Central memory CD8-positive, alpha-beta T cell (primary cell): ENCODE measurements around the gene COL23A1.

ENCODE experiments used
- ATAC-seq: fragments of 150-1000 bp; cut with Tn5 transposase; replicated peaks from 2 replicates; pipeline ENCODE4 v1.10.0; 2022; ENCODE audit warnings: mild to moderate bottlenecking, moderate FRiP score, moderate number of reproducible peaks; ENCODE audit not compliant: poor library complexity, severe bottlenecking; ENCODE audit errors: extremely low read depth
- DNase-seq, 2 donors: peaks; one replicate each; pipeline ENCODE4 v3.0.0; 2021; ENCODE audit warnings: low spot score in 2 of 2
- H3K27ac Mint-ChIP-seq: one replicate; pipeline ENCODE4 v1.8.0; 2022; ENCODE audit warnings: low read depth, mild to moderate bottlenecking, moderate library complexity, mixed read lengths
- H3K27me3 Mint-ChIP-seq: one replicate; pipeline ENCODE4 v1.8.0; 2022; ENCODE audit warnings: mixed read lengths
- H3K36me3 Mint-ChIP-seq: one replicate; pipeline ENCODE4 v1.8.0; 2022; ENCODE audit warnings: mild to moderate bottlenecking, moderate library complexity, mixed read lengths; ENCODE audit not compliant: insufficient read depth
- H3K4me1 Mint-ChIP-seq: one replicate; pipeline ENCODE4 v1.8.0; 2022; ENCODE audit warnings: mixed read lengths
- H3K4me3 Mint-ChIP-seq: one replicate; pipeline ENCODE4 v1.8.0; 2022; ENCODE audit warnings: mild to moderate bottlenecking, moderate library complexity, mixed read lengths
- H3K9me3 Mint-ChIP-seq: one replicate; pipeline ENCODE4 v1.8.0; 2022; ENCODE audit warnings: mixed read lengths

The COL23A1 gene

DNA sequence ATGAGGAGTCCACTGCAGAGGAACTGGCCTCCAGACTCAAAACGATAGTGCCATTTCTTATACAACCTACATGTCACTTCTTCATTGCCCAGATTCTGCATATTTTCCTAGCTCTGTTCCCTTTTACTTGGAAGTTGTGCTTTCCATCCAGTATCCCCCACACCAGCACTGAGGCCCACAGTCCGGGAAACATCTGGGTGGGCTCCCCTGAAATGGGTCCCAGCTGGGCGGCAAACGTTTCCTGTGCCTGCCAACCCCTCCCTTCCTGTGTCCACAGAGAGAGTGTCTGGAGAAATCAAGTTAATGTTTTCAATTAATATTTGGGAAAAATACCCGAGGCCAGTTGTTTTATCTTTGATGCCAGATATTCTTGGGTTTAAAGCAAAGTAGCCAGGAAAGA, 111.8 kb downstream of the COL23A1 start:
- no peaks in the 10 kb centered on the region for H3K9me3 Mint-ChIP-seq
- ATAC-seq, result no peak
- peaks cover 44% of the 10 kb centered on the region for H3K27me3 Mint-ChIP-seq

DNA sequence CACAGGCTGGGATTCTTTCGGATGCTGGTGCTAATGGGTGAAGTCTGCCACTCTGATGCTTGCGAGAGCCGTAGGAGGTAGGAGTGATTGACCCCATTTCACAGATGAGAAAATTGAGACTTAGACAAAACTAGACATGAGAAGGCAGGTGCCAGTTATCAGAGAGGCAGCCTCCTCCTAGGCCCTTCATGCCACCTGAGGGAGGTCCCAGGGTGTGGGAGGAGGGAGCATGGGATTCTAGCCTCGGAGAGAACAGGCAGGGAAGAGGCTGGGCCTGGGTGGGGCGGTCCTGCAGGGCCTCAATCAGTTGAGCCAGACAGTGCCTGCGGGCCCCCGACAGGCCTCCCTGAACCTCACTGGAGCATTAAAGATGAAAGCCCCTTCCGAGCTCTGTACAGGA, 112.4 kb downstream of the COL23A1 start:
- H3K36me3 Mint-ChIP-seq, result no peaks in the 10 kb centered on the region
- H3K27ac Mint-ChIP-seq, result no peak overlapping the region
- H3K4me1 Mint-ChIP-seq, result no peaks in the 10 kb centered on the region
- no peak for DNase-seq
- no peak for ATAC-seq
- no peaks in the 10 kb centered on the region for H3K9me3 Mint-ChIP-seq
- H3K4me3 Mint-ChIP-seq, result no peak overlapping the region
- H3K27me3 Mint-ChIP-seq, result peaks cover 44% of the 10 kb centered on the region

More for the DNA sequence above, 111.8 kb downstream of the COL23A1 start:
- no peak for DNase-seq
- Mint-ChIP-seq H3K4me1 (peaks cover under 1% of the 10 kb centered on the region), H3K27ac (no peak overlapping the region), H3K4me3 (no peak overlapping the region), H3K36me3 (no peaks in the 10 kb centered on the region)

DNA sequence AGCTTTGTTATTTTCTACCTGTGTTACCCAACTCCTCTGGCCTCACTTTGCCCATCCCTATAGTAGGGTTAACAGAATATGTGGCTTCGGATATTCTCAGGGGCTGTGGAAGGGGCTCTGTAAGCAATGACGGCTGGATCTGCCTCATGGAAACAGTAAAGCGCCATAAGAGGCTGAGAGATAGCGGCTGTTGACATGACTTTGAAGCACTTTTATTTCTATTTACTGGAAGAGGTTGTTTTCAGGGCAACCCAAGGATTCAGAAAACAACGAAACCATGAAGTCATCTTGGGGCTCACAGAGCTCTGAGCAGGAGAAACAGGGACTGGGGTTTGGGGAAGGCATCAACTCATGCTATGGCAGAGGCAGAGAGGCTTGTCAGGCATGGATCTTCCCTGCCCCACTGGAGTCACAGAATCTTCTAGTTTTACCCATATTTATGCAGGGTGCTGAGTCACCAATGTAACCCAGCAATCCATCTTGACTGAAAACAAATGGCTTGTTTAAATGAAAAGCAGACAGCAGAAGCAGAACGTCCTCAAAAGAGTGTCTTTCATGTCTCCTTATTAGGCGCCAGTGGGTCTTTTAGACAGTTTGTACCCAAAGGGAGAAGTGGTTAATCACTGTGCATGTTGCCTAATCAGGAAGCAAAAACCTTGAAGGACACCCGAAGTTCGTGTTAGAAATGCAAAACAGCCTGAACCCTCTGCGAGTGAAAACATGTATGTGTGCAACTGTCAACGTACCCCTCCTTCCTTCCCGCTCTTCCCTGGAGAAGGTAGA, 113.0 kb downstream of the COL23A1 start:
- H3K4me3 Mint-ChIP-seq, result no peak overlapping the region
- H3K4me1 Mint-ChIP-seq, result no peaks in the 10 kb centered on the region
- H3K27me3 Mint-ChIP-seq, result peaks cover 44% of the 10 kb centered on the region
- ATAC-seq (no peak), DNase-seq (no peak)
- H3K27ac Mint-ChIP-seq, result no peak overlapping the region
- no peaks in the 10 kb centered on the region for H3K36me3 Mint-ChIP-seq
- H3K9me3 Mint-ChIP-seq, result no peaks in the 10 kb centered on the region

DNA sequence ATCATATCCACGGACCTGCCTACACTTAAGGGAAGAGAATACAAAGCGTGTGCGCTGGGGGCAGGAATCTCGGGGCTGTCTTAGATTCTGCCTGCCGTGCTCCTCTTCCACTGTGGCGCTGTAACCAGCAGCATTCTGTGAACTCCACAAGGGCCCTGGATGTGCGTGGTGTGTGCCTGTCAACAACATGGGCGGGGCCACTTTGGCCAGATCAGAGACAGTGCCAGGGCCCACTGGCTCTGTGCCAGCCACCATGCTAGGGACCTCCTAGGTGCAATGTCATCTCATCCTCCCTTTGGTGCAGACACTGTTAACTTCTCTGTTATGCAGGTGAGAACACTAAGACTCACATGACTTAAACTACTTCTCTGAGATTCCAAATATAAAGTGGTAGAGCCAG, 113.7 kb downstream of the COL23A1 start:
- peaks cover 44% of the 10 kb centered on the region for H3K27me3 Mint-ChIP-seq
- no peak for DNase-seq
- no peaks in the 10 kb centered on the region for H3K4me1 Mint-ChIP-seq

DNA sequence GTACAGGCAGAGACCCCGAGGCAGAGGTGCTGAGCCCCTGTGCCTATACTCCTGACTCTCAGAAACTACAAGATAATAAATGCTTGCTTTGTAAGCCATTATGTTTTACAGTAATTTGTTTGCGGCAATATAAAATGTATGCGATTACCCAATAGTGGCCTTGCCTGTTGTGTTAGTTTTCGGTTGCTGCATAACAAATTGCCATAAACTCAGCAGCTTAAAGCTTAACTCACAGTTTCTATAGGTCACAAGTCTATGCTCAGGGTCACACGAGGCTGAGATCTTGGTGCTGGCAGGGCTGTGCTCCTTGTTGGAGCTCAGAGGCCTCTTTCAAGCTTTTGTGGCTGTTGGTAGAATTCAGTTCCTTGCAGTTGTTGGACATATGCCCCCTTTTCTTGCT, 114.8 kb downstream of the COL23A1 start:
- no peak overlapping the region for H3K4me3 Mint-ChIP-seq
- no peak overlapping the region for H3K27ac Mint-ChIP-seq
- ATAC-seq, result no peak

More for the DNA sequence above, 113.7 kb downstream of the COL23A1 start:
- Mint-ChIP-seq H3K9me3 (no peaks in the 10 kb centered on the region), H3K36me3 (no peaks in the 10 kb centered on the region), H3K27ac (no peak overlapping the region), H3K4me3 (no peak overlapping the region)
- no peak for ATAC-seq

DNA sequence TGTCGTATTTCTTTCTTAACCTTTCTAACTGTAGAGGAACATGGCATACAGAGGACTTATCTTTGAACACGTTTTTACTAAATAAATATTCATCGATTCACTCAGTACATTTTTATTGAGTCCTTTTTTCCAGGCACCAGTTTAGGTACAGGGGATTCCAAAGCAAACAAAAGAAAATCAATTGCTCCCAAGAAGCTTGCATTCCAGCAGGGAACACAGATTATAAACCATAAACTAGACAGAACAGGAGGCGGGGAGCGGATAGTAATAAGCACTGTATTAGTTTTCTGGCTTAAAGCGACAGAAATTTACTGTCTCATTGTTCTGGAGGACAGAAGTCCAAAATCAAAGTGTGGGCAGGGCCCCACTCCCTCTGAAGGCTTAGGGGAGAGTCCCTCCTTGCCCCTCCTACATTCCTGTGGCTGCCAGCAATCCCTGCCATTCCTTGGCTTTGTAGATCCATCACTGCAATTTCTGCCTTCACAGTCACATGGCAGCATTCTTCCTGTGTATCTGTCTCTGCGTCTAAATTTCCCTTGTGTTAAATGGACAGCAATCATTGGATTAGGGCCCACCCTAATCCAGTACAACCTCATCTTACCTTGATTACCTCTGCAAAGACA, 115.5 kb downstream of the COL23A1 start:
- Mint-ChIP-seq H3K27me3 (peaks cover 55% of the 10 kb centered on the region), H3K36me3 (no peaks in the 10 kb centered on the region), H3K4me1 (no peaks in the 10 kb centered on the region), H3K9me3 (no peaks in the 10 kb centered on the region), H3K27ac (no peak overlapping the region), H3K4me3 (no peak overlapping the region)
- DNase-seq (no peak), ATAC-seq (no peak)

More for the DNA sequence above, 114.8 kb downstream of the COL23A1 start:
- no peaks in the 10 kb centered on the region for H3K36me3 Mint-ChIP-seq
- peaks cover 48% of the 10 kb centered on the region for H3K27me3 Mint-ChIP-seq
- H3K4me1 Mint-ChIP-seq, result no peaks in the 10 kb centered on the region
- H3K9me3 Mint-ChIP-seq, result no peaks in the 10 kb centered on the region
- DNase-seq, result no peak

DNA sequence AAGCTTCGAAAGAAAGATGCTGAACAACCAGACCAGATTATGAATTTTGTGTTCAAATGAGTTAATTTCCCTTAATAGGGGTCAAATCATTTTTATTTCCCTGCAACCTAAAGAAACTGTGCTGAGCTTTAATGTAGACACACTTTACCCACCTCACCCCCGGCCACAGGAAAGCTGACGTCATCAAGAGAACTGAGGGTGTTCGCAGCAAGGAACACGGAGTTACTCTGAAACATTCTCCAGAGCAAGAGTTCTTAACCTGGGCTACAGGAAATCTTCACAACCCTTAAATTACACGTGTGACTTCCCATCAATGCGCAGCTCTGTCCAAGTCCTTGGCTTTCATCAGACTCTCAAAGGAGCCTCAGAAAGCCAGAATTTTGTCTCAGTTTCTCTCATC, 116.3 kb downstream of the COL23A1 start:
- Mint-ChIP-seq H3K4me3 (no peak overlapping the region), H3K9me3 (no peaks in the 10 kb centered on the region), H3K27me3 (peaks cover 56% of the 10 kb centered on the region), H3K27ac (no peak overlapping the region), H3K4me1 (no peaks in the 10 kb centered on the region), H3K36me3 (no peaks in the 10 kb centered on the region)
- no peak for DNase-seq
- no peak for ATAC-seq

DNA sequence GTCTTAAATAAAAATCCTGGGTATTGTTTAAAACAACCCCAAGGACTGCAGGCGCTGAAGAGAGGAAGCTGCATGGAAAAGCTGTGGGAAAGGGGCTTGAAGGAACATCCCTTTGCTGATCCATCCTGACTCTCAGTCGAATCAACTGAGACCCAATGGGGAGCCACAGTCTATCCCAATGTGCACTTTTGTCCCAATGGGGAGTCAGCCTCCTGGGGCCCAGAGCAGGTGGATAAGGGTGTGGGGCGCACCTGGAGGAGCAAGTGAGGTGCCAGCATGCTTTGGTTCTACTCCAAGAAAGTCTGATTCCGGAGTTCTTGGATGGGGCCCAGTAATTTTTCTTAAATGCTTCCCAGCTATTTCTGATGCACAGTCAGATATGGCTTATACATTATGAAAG, 118.1 kb downstream of the COL23A1 start:
- no peaks in the 10 kb centered on the region for H3K4me1 Mint-ChIP-seq
- no peak for DNase-seq
- no peak overlapping the region for H3K4me3 Mint-ChIP-seq
- H3K9me3 Mint-ChIP-seq, result no peaks in the 10 kb centered on the region
- H3K36me3 Mint-ChIP-seq, result no peaks in the 10 kb centered on the region
- no peak overlapping the region for H3K27ac Mint-ChIP-seq
- ATAC-seq, result no peak
- peaks cover 55% of the 10 kb centered on the region for H3K27me3 Mint-ChIP-seq

DNA sequence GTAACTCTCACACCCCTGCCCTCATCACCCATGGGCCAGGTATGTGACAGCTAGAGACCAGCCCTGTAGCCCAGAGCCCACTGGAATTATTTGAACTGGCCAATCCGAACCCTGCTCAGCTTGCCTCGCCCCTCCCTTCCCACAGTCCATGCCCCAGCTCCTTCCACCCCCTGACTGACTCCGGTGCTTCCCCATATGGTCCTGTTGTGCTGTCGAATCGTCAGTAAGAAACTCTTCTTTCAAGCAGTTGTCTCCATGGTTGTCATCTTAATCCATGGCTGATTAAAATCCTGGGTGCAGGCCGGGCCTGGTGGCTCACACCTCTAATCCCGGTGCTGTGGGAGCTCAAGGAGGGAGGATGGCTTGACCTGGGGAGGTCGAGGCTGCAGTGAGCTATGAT, 118.5 kb downstream of the COL23A1 start:
- Mint-ChIP-seq H3K4me1 (no peaks in the 10 kb centered on the region), H3K36me3 (no peaks in the 10 kb centered on the region), H3K27me3 (peaks cover 55% of the 10 kb centered on the region), H3K27ac (no peak overlapping the region), H3K4me3 (no peak overlapping the region), H3K9me3 (no peaks in the 10 kb centered on the region)
- DNase-seq (no peak), ATAC-seq (no peak)

DNA sequence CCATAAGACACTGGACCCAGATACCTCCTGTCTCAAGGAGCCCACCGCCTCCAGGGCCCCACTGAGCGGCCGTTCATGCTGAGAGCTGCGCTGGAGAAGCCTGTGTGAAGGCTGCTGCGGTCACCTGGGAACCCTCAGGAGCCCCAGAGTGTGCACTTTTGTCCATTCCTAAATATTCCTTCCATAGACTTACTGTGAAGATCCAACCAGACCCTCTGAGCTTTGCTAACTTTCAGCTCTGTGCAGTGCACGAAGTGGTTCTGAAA, 119.5 kb downstream of the COL23A1 start:
- H3K9me3 Mint-ChIP-seq, result no peaks in the 10 kb centered on the region
- H3K27me3 Mint-ChIP-seq, result peaks cover 45% of the 10 kb centered on the region
- no peaks in the 10 kb centered on the region for H3K4me1 Mint-ChIP-seq
- H3K36me3 Mint-ChIP-seq, result no peaks in the 10 kb centered on the region
- H3K27ac Mint-ChIP-seq, result no peak overlapping the region
- no peak overlapping the region for H3K4me3 Mint-ChIP-seq
- ATAC-seq (no peak), DNase-seq (no peak)

DNA sequence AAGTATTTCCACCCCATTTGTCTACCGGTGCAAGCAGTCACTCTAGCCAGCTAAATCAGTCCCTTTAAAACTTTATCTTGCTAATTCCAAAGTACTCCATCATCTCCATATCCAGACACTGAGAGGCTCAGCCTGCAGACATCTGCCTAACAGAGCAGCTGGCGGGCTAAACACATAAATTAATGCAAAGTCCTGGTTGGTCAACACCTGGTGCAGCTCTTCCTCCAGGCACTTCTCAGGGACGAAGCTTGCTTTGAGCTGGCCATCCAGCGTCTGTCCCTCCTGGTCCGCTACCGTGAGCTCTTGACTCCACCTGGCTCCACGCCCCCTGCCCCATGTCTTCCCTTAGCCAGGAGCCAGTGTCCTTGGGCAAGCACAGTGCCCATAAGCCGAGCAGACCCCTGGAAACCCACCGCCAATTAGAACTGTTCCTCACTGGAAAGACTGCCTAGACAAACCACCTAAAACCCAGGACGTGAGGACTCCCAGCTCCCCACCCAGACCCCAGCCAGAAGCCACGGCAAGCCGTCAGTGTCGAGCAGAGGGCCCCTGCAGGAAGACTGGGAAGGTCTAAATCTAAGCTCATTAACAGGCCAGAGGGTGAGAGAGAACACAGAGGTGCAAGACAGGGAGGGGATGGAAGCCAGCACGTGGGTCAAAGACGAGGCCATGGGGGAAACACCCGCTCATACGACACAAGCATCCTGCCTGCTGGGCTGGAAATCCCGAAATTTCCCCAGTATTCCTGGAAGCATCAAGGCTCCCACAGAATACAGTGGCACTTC, 120.0 kb downstream of the COL23A1 start:
- Mint-ChIP-seq H3K27ac (no peak overlapping the region), H3K36me3 (no peaks in the 10 kb centered on the region), H3K4me3 (no peak overlapping the region), H3K9me3 (no peaks in the 10 kb centered on the region), H3K4me1 (no peaks in the 10 kb centered on the region), H3K27me3 (peaks cover 40% of the 10 kb centered on the region)
- ATAC-seq (no peak), DNase-seq (no peak)

DNA sequence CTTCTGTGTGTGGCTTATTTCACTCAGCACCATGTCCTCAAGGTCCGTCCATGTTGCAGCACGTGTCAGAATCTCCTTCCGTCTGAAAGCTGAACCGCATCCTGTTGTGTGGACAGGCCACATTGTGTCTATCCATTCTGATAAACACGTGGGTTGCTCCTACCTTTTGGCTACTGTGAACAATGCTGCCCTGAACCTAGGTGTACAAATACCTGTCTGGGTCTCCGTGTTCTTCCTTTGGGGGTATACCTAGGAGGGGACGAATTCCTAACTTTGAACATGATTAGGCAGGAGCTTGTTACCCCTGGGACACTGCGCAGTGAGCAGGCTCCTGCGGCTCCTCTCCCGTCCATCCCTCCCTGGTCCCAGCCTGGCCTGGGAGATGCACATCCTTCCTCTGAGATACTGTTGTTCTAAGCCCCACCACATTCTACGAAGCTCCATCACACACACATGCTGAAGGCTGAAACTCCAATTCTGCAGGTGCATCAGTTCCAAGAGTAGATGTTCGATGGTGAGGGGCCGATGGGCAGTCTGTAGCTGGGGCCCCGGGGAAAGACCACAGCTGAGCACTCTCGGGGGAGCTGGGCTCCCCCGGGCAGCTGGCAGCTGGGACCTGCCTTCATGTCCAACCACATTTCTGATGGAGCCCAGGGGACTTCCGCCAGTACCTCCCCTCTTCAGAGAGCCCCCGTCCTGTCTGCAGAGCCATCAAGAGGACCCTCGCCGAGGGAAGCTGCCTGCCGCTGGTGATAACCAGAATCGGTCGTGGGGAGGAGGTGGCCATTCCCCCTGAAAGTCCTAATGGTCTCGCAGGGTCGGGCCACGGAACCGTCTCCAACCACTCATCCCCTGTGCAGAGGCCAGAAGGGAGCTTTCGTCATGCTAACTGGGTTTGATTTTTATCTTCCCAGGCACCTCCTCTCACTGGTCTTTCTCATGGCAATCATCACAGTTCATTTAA, 120.9 kb downstream of the COL23A1 start:
- Mint-ChIP-seq H3K4me3 (no peak overlapping the region), H3K9me3 (no peaks in the 10 kb centered on the region), H3K27me3 (peaks cover 39% of the 10 kb centered on the region), H3K27ac (no peak overlapping the region), H3K36me3 (no peaks in the 10 kb centered on the region), H3K4me1 (no peaks in the 10 kb centered on the region)
- DNase-seq (no peak), ATAC-seq (no peak)
